GM19468 (cell line): ENCODE data around the gene TXNRD1.

Experiments
- ATAC-seq: cut with Tn5 transposase; IDR thresholded peaks from one replicate; pipeline ENCODE4 v1.9.1; 2021; ENCODE audit warnings: mild to moderate bottlenecking, moderate library complexity, moderate number of reproducible peaks; ENCODE audit not compliant: unreplicated experiment; ENCODE audit errors: extremely low read depth

TXNRD1 gene

GRCh38 chr12:104358353-104359003 lies 142.9 kb downstream of the TXNRD1 start:
- no peak for ATAC-seq

GRCh38 chr12:104359216-104359615 lies 143.6 kb downstream of the TXNRD1 start:
- ATAC-seq: no peak

- ATAC-seq: no peak
Observed at GRCh38 chr12:104360157-104360556, 144.6 kb downstream of the TXNRD1 start.

GRCh38 chr12:104360983-104361707 lies 145.6 kb downstream of the TXNRD1 start:
- no peak for ATAC-seq

DNA sequence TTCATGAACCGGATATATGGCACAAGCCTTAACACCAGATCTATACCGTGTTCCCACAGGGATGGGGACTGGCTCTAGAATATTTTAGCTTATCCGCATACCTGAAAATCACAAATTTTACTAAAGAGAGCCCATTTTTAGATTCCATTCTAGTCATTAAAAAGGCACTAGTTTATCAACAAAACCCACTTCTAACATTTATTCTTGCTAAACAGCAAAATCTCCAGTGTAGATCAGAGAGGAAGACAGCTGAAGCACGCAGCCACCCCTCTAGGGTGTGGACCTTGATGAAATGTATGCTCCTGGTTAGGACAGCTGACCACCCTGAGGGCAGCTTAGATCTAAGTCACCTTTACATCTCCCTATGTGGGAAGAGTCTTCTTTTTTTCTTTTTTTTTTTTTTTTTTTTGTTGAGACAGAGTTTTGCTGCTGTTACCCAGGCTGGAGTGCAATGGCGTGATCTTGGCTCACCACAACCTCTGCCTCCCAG lies 150.4 kb downstream of the TXNRD1 start:
- ATAC-seq: no peak

DNA sequence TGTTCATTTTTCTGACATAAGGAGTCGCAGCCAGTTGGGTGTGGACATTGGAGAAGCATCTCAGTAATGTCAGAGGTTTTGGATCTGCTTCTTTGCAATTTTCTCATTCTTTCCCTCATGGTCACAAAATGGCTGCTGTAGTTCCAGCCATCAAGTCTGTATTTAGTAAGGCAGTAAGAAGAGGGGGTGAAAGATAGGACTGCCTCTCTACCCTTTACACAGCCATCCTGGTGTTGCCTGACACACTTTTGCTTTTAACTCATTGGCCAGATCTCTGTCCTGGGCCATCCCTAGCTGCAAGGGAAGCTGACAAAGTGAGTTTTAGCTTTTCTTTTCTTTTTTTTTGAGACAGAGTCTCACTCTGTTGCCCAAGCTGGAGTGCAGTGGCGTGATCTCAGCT lies 154.1 kb downstream of the TXNRD1 start:
- ATAC-seq: no peak

DNA sequence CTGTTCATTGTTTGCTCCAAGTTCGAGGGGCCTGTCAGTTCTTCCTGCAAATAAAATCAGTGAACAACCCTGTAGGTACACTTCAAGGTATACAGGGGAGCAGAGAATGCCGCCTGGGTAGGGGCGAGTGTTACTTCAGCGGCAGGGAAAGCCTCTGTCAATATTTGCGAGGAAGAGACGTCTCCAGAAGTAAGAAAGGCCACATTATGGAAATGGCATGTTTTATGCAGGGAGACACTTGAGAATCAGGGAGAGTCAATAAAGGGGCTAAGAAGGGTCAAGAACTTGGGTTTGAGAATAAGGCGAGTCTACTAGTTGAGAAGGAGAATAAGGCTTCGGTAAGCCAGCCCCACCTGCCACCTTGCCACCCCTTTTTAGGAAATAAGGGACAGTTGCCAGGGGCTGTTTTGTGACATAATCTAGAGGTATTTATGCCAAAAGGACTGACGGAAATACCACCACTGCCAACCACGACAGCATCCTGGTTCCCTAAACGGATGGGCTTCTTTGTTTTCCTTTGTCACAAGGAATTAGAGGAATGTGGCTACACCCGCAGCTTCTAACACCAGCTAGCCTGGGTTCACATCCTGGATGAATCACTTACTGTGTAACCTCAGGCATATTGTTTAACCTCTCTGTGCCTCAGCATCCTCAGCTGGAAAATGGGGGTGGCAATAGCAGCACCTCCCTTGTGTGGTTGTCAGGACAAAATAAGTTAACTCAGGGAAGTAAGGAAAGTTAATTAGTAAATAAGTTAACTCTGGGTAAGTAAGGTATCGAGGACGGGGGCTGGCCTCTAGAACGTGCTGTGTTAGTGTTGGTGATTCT lies 155.7 kb downstream of the TXNRD1 start:
- ATAC-seq: no peak

GRCh38 chr12:104372061-104372720 lies 156.6 kb downstream of the TXNRD1 start:
- ATAC-seq: no peak

DNA sequence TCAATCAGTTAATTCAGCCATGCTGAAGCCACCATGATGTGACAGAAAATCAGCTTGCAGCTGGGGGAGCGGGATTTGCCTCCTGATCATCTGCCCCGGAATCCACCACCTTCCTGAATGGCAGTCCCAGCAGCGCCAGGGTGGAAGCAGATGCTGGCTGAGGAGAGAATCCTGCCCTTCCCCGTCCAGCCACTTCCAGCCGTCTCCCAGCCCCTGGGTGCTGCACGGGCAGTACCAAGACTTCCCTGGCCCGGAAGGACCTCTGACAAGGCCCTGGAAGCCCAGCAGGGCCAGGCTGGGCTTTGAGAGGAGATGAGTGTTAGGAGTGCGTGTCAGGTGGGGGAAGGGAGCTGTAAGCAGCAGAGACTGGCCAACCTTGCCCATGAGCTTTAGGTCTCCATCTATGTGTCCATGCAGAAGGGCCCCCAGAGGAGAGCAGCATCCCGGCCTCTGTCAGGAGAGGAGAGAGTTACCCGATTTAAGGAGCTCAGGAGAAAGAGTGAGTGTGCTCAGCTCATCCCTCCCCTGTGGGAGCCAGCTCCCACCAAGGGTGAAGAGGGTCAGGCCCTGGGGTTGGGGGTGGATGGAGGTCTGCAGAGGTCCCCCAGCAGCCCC lies 157.2 kb downstream of the TXNRD1 start:
- ATAC-seq: no peak

- ATAC-seq: no peak
Observed at GRCh38 chr12:104374071-104374470, 158.5 kb downstream of the TXNRD1 start.

DNA sequence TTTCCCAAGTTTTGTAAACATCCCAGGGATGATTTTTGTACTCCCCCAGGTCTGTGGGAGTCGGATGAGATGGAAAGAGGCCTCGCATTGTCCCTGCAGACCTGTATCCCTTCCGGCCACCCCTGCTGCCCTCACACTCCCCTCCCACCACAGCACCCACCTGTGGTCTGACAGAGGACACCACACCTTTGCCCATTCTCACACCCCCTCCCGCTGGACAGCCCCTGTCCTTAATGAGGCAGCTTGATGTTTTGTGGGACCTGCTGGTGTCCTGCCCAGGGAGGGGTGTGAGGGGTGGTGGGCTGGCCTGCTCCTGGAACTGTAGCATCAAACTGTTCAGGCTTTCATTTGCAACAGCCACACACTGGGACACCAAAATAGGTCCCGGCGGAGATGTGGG lies 159.2 kb downstream of the TXNRD1 start:
- ATAC-seq: no peak

GRCh38 chr12:104375775-104376174 lies 160.2 kb downstream of the TXNRD1 start:
- ATAC-seq: no peak

DNA sequence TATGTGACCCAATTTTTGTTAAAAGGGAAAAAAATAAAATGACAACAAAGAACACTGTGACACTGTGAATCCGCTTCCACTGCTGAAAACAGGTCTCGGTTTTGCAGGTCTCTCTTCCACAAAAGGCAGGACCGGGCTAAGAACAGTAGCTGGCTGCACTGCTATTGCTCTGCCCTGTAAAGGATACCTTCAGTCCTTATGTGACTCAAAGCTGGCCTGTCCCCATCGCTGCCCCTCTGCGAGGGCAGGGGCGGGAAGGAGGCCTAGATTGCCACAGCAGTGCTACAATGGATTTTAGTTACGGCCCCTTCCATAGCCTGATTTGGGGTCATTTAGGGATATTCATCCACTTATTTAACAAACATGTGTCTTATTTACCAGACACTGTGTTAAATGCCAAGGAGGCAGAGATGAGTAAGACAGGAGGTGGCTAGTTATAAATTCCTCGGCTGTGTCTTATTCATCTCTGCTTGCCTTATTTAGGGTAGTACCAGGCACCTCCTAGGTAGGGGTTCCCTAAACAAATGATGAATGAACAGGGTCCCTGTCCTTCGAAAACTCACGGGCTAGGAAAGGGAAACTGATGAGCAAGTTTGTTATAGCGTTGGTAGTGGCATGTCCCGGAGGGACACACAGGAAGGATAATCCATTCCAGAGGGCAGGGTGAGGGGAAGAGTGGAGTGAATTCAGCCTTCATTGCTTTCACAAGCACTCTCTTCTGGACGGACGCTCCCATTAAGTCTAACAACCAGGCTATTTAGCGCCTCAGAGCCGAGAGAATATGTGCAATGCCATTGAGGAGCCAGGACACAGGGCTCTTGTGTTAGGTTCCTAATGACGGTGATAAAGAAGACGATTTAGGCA lies 161.3 kb downstream of the TXNRD1 start:
- no peak for ATAC-seq

GRCh38 chr12:104377514-104377812 lies 161.9 kb downstream of the TXNRD1 start:
- no peak for ATAC-seq

DNA sequence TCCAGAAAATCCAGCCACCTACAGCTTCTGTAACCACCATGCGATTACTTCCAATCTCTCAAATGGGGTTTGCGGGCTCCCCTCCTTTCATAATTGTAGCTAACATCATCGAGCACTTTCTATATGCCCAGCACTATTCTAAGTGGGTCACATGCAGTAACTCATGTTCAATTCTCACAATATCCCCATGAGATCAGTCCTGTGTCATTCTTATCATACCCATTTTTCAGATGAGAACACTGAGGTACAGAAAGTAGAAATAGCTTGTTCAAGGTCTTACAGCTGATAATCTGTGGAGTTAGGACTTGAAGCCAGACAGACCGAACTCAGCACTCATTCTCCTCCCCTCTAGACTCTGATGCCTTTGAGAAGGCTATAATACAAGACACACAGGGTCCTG lies 162.8 kb downstream of the TXNRD1 start:
- no peak for ATAC-seq

- ATAC-seq: no peak
Observed at GRCh38 chr12:104381341-104381730, 165.8 kb downstream of the TXNRD1 start.

GRCh38 chr12:104381731-104382480 lies 166.3 kb downstream of the TXNRD1 start:
- ATAC-seq: no peak

DNA sequence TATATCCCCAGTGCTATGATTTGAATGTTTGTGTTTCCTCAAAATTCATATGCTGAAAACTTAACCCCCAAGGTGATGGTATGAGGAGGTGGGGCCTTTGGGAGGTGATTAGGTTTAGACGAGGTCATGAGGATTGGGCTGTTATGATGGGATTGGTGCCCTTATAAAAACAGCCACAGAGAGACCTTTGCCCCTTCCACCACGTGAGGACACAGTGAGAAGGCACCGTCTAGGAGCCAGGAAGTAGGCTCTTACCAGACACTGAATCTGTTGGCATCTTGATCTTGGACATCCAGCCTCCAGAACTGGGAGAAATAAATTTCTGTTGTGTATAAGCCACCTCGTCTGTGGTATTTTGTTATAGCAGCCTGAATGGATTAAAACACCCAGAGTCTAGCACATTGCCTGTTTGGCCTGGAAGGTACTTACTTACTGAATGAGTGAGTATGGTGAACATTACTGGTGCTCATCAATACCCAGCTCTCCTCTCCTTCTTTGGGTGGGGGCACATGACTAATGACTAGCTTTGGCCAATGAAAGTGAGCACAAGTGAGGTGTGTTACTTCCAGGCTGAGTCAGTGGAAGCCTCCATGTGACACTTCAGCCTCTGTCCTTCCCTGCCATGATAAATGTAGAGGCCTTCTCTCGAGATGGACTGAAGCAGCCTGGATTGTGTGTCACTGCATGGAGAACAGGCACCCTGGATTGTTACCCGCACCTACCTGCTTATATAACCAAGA lies 168.7 kb downstream of the TXNRD1 start:
- ATAC-seq: no peak
